HG02870 (cell line): Measurements from ENCODE around the gene LENEP.

Source experiments
- ATAC-seq: cut with Tn5 transposase; IDR thresholded peaks from one replicate; pipeline ENCODE4 v1.9.1; 2021; ENCODE audit warnings: mild to moderate bottlenecking, moderate library complexity; ENCODE audit not compliant: unreplicated experiment

Gene LENEP

DNA sequence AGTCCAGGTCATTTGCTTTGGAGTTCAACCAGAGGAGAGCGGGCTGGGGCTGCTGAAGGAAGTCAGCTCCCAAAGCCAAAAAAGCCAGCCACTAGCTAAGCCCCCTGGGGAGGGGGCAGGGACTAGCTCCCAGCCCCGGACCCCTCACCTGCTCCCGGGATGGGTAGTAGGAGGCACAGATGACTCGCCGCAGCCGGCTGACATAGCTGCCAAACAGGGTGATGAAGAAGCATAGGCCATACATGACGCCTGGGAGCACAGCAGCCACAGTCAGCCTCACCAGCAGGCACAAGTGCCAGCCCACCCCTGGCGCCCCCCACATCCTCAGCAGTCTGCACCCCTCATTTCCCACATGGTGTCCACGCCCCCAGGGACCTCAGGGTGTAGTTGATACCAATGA, 32.8 kb downstream of the LENEP start:
- ATAC-seq = no peak

GRCh38 chr1:155026588-155026987, 33.2 kb downstream of the LENEP start:
- ATAC-seq = no peak

DNA sequence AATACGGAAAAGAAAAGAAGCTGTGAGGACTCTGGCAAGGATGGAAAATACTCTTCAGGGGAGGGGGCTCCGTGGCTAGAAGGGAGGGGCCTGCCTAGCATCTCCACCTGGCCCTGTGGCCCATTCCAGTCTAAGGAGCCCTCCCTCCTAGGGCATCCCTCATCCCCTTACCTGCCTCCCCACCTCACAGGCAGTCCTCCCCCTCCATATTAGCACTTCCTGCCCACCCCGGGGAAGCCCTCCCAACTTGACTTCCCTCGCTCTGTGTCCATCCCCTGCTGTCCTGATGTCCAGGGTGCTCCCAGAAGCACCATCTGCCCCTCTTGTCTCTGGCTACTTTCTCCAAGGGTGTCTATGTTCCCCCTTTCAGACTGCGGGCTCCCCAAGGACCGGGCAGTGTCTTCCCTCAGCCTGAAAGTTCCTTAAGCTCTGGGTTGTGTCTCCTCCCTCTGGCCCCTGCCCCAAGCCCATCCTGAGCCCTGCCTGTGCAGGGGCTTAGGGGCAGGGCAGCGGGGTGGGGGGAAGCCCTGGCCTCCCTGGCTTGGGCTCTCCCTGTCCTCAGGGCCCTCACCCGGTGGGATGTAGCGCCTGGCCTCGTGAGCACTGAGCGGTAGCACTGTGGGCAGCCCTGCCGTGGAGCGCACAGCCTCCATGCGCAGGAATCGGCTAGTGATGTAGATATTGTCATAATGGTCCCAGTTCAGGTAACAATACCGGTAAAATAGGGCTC, 36.3 kb downstream of the LENEP start:
- no peak for ATAC-seq

GRCh38 chr1:155030243-155030795, 36.9 kb downstream of the LENEP start:
- no peak for ATAC-seq

DNA sequence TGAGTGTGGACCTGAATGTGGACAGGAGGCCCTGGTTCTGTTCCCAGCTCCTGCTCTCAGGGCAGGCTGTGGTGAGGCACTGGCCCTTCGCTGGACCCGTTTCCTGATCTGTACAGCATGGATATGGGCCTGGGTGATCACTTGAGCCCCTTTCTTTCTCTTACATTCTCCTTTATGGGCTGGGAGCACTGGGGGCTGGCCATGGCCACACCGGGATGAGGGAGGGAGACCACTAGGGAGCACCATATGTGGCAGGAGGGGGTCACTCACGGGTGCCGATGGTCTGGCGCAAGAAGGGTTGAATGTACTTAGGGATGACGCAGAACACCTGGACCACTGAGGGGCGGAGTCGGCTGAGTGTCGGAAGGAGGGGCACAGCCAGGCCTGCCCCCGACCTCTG, 37.5 kb downstream of the LENEP start:
- ATAC-seq = no peak

DNA sequence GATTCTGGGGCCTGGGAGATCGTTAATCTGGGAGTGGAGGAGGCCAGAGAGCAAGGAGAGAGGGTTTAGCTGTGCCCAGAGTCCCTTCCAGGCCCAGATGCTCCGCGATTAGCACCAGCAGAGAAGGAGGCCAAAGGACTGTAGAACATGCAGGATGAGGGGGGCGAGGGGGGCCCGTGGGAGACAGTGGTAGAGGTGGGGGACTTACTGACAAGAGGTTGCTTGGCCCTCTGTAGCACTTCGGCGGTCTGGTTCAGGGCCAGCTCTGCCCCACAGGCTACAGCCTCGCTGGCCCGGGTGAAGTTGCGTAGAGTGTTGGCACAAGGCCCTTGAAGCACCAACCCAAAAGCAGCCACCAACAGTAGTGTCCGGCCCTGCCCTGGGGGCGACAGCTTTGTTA, 39.5 kb downstream of the LENEP start:
- no peak for ATAC-seq

DNA sequence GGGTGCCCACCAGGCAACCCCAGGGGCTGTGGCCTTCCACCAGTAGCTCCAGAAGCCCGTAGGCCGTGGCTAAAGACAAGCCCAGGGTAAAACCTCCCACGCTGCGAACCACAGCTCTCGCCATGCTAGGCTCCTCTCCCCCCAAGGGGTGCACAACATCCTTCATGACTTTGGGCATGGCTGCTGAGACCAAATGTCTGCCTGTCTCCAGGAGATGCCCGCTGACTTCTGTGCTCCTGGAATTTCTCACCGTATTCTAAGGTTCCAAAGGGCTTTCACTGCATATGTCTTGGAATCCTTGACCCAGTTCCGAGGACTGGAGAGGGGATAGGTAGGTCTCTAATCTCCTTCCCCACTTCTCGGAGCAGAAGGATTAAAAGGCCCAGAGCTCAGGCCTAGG, 40.1 kb downstream of the LENEP start, which contains the start of the genes DCST1 and DCST2:
Gene DCST1, plus strand, starts transcription at position 301 of the 400 bp plus-strand sequence. CDS start 213 bp downstream, outside the sequence.
Gene DCST2, minus strand, starts transcription at position 258 of the 400 bp plus-strand sequence. Its CDS starts 80 bp downstream, at position 178.
- no peak for ATAC-seq

- no peak for ATAC-seq
Measured at GRCh38 chr1:155034318-155035208, 41.2 kb downstream of the LENEP start.

DNA sequence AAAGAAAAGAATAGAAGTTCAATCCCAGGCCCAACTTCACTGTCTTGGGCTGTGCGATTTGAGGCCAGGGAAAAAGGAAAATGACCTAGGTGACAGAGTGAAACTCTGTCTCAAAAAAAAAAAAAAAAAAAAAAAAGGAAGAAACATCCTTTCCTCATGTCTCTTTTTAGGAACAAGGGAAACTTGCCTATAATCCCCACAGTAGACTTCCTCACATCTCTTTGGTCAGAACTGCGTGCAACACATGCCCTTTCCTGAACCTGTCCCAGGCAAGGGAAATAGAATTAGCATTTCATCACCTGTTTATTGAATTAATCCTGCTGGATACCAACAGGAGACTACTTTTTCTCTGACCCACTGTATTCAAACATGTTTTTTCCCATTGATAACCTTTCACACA, 42.5 kb downstream of the LENEP start:
- no peak for ATAC-seq

DNA sequence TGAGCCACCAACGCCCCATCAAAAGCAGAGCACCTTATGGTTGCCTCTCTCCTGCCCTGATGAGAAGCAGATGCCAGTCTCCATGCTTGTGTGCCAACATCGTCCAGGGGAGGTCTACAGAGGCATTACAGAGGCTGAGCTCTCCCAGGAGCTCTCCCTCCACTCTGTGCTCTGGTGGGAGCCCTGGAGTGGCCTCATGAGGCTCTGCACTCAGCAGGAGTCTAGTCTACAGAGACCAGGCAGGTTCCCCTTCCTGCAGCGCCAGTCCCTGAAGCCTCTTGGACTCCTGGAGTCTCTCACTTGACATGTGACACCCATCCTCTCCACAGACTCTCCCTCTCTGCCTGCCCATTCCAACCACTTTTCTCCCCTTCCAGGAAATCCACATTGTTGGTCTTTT, 43.7 kb downstream of the LENEP start:
- ATAC-seq = no peak

GRCh38 chr1:155037851-155038441, 44.6 kb downstream of the LENEP start:
- ATAC-seq = no peak

GRCh38 chr1:155038602-155039307, 45.4 kb downstream of the LENEP start:
- ATAC-seq = no peak

DNA sequence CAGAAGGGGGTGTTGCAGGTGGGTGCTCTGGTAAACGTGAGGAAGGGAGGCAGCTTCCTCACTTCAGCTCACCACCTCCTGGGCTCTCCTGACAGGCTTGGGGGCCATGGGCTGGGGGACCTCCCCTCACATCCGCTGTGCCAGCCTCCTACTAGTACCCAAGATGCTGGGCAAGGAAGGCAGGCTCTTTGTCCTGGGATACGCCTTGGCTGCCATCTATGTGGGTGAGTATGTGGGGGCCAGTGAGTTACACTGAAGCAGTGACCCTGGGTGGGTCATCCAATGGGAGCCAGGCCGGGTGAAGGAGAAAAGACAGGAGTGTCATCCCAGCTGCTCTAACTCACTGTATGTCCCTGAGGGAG, 45.9 kb downstream of the LENEP start:
- no peak for ATAC-seq

GRCh38 chr1:155040358-155041093, 47.1 kb downstream of the LENEP start:
- ATAC-seq = no peak

DNA sequence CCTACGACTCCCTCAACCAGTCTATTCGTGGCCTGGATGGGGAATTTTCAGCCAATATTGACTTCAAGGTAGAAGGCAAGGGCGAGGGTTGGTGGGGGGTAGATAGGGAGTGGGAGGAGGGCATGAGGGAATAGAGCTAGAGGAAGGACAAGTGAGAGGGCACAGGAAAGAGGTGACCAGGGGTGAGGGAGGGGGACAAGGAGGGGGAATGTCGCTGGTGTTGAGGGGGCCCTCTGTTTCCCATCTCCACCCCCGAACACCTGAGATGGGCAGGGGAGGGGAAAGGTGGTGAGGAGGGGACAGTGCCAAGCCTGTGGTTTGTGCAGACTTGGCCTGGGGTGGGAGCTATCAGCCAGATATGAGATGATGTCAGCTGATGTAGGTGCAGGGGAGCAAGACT, 49.4 kb downstream of the LENEP start:
- ATAC-seq = no peak

DNA sequence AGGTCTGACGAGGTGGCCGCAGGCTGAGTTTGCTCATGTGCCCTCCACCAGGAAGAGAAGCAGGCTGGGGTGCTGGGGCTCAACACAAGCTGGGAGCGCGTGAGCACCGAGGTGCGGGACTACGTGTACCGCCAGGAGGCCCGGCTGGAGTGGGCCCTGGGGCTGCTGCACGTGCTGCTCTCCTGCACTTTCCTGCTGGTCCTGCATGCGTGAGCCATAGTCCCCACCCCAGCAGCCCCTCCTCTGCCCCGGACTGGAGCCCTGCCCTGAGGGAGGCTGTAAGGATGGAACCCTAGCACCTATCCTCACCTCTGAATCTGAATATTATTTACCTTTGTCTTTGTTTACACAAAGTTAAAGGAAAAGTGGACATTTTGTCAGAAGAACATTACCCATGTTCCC, 49.9 kb downstream of the LENEP start:
- no peak for ATAC-seq

DNA sequence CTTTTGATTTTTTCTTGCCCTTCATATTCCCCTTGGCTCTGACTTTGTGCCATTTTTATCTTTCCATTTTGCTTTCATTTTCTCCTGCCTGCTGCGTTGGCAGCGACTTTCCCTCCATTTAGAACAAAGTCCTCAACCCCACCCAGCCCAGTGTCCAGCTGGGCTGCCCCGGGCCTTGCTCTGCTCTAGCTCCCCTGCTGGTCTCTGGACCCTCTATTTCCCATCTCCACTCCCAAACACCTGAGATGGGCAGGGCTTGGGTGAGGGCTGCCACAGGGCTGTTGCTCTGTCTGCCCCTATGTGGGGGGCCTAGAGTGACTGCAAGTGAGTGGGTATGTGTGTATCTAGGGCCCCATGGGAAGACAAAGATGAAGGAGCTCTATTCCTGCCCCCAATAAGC, 50.4 kb downstream of the LENEP start:
- no peak for ATAC-seq
